ENCODE data around the gene SCYL1. TPM values are rescaled to one million over a fixed set of nuclear protein-coding genes. Genes with fewer than 3 reads are reported as not detected.

Gene SCYL1
- total RNA-seq, 1 experiment from 2014 or later: 104 TPM

- peaks cover 54% of the 10 kb centered on the region for H4K20me1 ChIP-seq (ENCODE audit: insufficient read depth)
- ChIA-PET CTCF (interaction anchor here (0.8 to 6.1 kb wide), 3 partner anchors 34 to 89 kb away, joined by 3 to 31 read pairs (median 10); no protein-coding TSS in a partner anchor), POLR2A (interaction anchor here (0.5 to 26.7 kb wide), 26 partner anchors 8 to 357 kb away, joined by 3 to 1499 read pairs (median 6); partner anchors contain the start of genes CDC42EP2, DPF2, MALAT1 and NEAT1), RAD21 (ENCODE audit: low non-redundant PET in 1 of 2, low total read pairs in 2 of 2, uncharacterized antibody in 2 of 2, unreplicated experiment in 2 of 2) (interaction anchor here in 1 of 2 experiments (1.5 kb wide), 1 partner anchor 34 kb away, joined by 3 read pairs; no protein-coding TSS in a partner anchor)
- peaks cover 60% of the 10 kb centered on the region for H3K79me2 ChIP-seq (ENCODE audit: insufficient read depth, low read length)
- peak overlapping the region; percentile 83 for H3K27ac ChIP-seq (ENCODE audit: low read depth, low read length)
- peak overlapping the region; percentile 1 to 10; a peak in 2 of 4 replicates for H3K4me3 ChIP-seq (replicated peaks in 1 of 2; ENCODE audit: low read depth in 1 of 2, low read length in 2 of 2)
- DNase-seq (ENCODE audit: low read depth, low spot score): no peak
- ATAC-seq: no peak
- BruUV-seq (replicated peaks): no TSS peak
- peaks cover 48 to 50% of the 10 kb centered on the region in 2 experiments for H3K36me3 ChIP-seq (ENCODE audit: control insufficient read depth in 1 of 2, insufficient read depth in 2 of 2, low read length in 2 of 2)
- no peak overlapping the region for H2AFZ ChIP-seq (ENCODE audit: low read depth, low read length, poor library complexity, severe bottlenecking)
- no peaks in the 10 kb centered on the region for H3K9me2 ChIP-seq (ENCODE audit: insufficient read depth)
- peak overlapping the region; percentile 85 for H3K4me2 ChIP-seq (ENCODE audit: low read length)
- intact Hi-C loops (cut with micrococcal nuclease): loop anchor here (2.0 to 5.0 kb wide), 2 partner anchors 33 to 123 kb away; partner anchors contain the start of gene SLC25A45
- peak overlapping the region; percentile 29 for H3K9ac ChIP-seq (ENCODE audit: low read length)
- H3K9me3 ChIP-seq (ENCODE audit: control insufficient read depth in 1 of 2, insufficient read depth in 1 of 2, low read depth in 1 of 2, low read length in 2 of 2): no peaks in the 10 kb centered on the region
- H3K4me1 ChIP-seq (ENCODE audit: control insufficient read depth in 1 of 2, insufficient read depth in 2 of 2, low read length in 2 of 2): peaks cover 50 to 87% of the 10 kb centered on the region in 2 experiments
- TF ChIP-seq CEBPB (IDR thresholded peaks at IDR 0.05; ENCODE audit: low read depth): no peak
- peak; percentile 68 for TF ChIP-seq POLR2AphosphoS5 (IDR thresholded peaks at IDR 0.05; ENCODE audit: low read depth, low read length)
- no peaks in the 10 kb centered on the region for H3K27me3 ChIP-seq (ENCODE audit: insufficient read depth, low read length)
Observed at GRCh38 chr11:65505466-65506289, 19.2 kb upstream of the SCYL1 start.

GRCh38 chr11:65506290-65506771 lies 18.6 kb upstream of the SCYL1 start:
- Histone ChIP-seq H2AFZ (ENCODE audit: low read depth, low read length, poor library complexity, severe bottlenecking) (no peak overlapping the region), H4K20me1 (ENCODE audit: insufficient read depth) (peaks cover 47% of the 10 kb centered on the region), H3K4me1 (ENCODE audit: control insufficient read depth in 1 of 2, insufficient read depth in 2 of 2, low read length in 2 of 2) (peaks cover 50 to 86% of the 10 kb centered on the region in 2 experiments), H3K9ac (ENCODE audit: low read length) (peak overlapping the region; percentile 29; the same call in 1 of the 2 replicates), H3K4me3 (replicated peaks in 1 of 2; ENCODE audit: low read depth in 1 of 2, low read length in 2 of 2) (no peak overlapping the region; a peak in 1 of 4 replicates), H3K36me3 (ENCODE audit: control insufficient read depth in 1 of 2, insufficient read depth in 2 of 2, low read length in 2 of 2) (peaks cover 42 to 44% of the 10 kb centered on the region in 2 experiments), H3K27me3 (ENCODE audit: insufficient read depth, low read length) (no peaks in the 10 kb centered on the region), H3K9me3 (ENCODE audit: control insufficient read depth in 1 of 2, insufficient read depth in 1 of 2, low read depth in 1 of 2, low read length in 2 of 2) (no peaks in the 10 kb centered on the region), H3K4me2 (ENCODE audit: low read length) (peak overlapping the region; percentile 85), H3K79me2 (ENCODE audit: insufficient read depth, low read length) (peaks cover 53% of the 10 kb centered on the region), H3K9me2 (ENCODE audit: insufficient read depth) (no peaks in the 10 kb centered on the region), H3K27ac (ENCODE audit: low read depth, low read length) (peak overlapping the region; percentile 83)
- ATAC-seq: no peak
- POLR2A ChIA-PET: interaction anchor here (0.5 to 26.7 kb wide), 22 partner anchors 8 to 358 kb away, joined by 3 to 1499 read pairs (median 6); partner anchors contain the start of genes DPF2, MALAT1, NEAT1 and POLA2
- BruUV-seq (replicated peaks): no TSS peak
- RAD21 ChIA-PET (ENCODE audit: low non-redundant PET in 1 of 2, low total read pairs in 2 of 2, uncharacterized antibody in 2 of 2, unreplicated experiment in 2 of 2): interaction anchor here in 1 of 2 experiments (1.5 kb wide), 1 partner anchor 35 kb away, joined by 3 read pairs; no protein-coding TSS in a partner anchor
- intact Hi-C loops (cut with micrococcal nuclease): loop anchor here (2.0 to 5.0 kb wide), 2 partner anchors 34 to 124 kb away; partner anchors contain the start of gene SLC25A45
- no peak for DNase-seq (ENCODE audit: low read depth, low spot score)
- CTCF ChIA-PET: interaction anchor here (0.9 to 6.1 kb wide), 3 partner anchors 31 to 38 kb away, joined by 5 to 31 read pairs (median 10); no protein-coding TSS in a partner anchor
- TF ChIP-seq POLR2AphosphoS5 (IDR thresholded peaks at IDR 0.05; ENCODE audit: low read depth, low read length) (no peak), CBX3 (IDR thresholded peaks at IDR 0.05; ENCODE audit: low read depth) (no peak), EGR1 (IDR thresholded peaks at IDR 0.05; ENCODE audit: low read depth) (no peak), CEBPB (IDR thresholded peaks at IDR 0.05; ENCODE audit: low read depth) (no peak), RAD21 (IDR thresholded peaks at IDR 0.05; ENCODE audit: low read depth) (no peak), EZH2 (IDR thresholded peaks at IDR 0.05) (no peak), SRF (IDR thresholded peaks at IDR 0.05; ENCODE audit: low read depth) (no peak), SIN3A (IDR thresholded peaks at IDR 0.05; ENCODE audit: low read depth) (no peak), ZBTB33 (IDR thresholded peaks at IDR 0.05; ENCODE audit: extremely low read depth, insufficient replicate concordance, low read length) (no peak), FOSL1 (IDR thresholded peaks at IDR 0.05; ENCODE audit: low read depth) (no peak), EZH2phosphoT487 (IDR thresholded peaks at IDR 0.05; ENCODE audit: borderline replicate concordance) (no peak), TCF7L2 (IDR thresholded peaks at IDR 0.05; ENCODE audit: borderline replicate concordance, extremely low read depth, insufficient read depth, insufficient read length) (no peak)
- TF ChIP-seq, protein P1, sequence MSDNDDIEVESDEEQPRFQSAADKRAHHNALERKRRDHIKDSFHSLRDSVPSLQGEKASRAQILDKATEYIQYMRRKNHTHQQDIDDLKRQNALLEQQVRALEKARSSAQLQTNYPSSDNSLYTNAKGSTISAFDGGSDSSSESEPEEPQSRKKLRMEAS (IDR thresholded peaks at IDR 0.05): no peak
